ENCODE results near the gene FLT4. TPM values are rescaled to one million over a fixed set of nuclear protein-coding genes. Genes with fewer than 3 reads are reported as not detected.

The FLT4 gene
- total RNA-seq, 1 donor from 2014 or later: 11.7 TPM

DNA sequence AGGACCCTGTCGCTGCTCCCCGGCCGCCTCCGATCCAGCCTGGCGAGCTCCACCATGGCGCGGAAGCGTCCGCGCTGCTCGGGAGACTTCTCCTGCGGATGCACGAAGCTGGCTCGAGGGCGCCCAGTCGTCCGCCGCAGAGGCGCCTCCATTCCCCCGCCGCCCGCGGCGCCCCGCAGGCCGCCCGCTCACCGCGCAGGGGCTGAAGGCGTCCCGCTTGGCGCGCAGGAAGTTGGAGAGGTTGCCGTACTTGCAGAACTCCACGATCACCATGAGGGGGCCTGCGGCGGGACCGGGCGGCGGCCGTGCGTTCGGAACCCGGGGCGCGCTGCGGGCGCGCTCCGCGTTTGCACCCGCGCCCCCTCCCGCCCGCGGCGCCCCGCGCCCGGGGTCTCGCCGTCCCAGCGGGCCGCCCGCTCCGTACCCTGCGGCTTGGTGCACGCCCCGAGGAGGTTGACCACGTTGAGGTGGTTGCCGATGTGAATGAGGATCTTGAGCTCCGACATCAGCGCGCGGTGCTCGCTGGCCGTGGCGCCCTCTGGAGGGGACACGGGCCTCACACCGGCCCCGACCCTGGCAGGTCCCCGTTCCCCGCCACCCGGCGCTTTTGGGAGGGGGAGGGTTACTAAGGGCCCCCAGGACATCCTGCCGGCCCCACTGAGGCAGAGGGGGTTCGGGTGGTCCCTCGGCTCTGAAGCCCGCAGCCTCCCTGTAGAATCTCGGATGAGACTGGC lies 30.4 kb downstream of the FLT4 start:
- intact Hi-C loops (cut with DNase I): no loop called here
- ATAC-seq (no peak), DNase-seq (ENCODE audit: low spot score) (no peak)

- intact Hi-C loops (cut with DNase I): no loop called here
- ATAC-seq (no peak), DNase-seq (ENCODE audit: low spot score) (no peak)
Measured at GRCh38 chr5:180618487-180618828, 30.9 kb downstream of the FLT4 start.

- intact Hi-C loops (cut with DNase I): no loop called here
- DNase-seq (ENCODE audit: low spot score) (no peak), ATAC-seq (no peak)
Measured at GRCh38 chr5:180613814-180614188, 35.6 kb downstream of the FLT4 start.

- ATAC-seq: no peak
Measured at GRCh38 chr5:180613188-180613813, 36.1 kb downstream of the FLT4 start.

DNA sequence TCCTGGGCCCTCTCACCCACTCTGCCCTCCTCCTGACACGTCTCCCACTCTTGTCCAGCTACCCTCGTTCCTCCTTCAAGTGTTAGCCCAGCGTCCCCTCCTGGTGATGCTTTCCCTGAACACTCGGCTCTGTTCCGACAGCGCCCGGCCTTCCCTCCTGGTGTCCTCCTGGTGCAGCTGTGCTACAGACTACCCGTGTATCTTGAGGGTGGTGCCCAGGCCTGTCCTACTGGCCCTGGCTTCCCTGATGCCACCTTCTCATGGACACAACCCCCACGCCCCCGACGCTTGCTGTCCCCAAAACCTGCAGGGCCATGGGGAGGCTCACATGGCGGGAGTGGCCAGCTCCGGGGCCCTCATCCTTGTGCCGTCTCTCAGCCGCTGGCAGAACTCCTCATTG lies 36.7 kb downstream of the FLT4 start:
- no peak for ATAC-seq
- intact Hi-C loops (cut with DNase I): no loop called here
- DNase-seq (ENCODE audit: low spot score): no peak

More at GRCh38 chr5:180613188-180613813, 36.1 kb downstream of the FLT4 start:
- intact Hi-C loops (cut with DNase I): no loop called here
- DNase-seq (ENCODE audit: low spot score): no peak

DNA sequence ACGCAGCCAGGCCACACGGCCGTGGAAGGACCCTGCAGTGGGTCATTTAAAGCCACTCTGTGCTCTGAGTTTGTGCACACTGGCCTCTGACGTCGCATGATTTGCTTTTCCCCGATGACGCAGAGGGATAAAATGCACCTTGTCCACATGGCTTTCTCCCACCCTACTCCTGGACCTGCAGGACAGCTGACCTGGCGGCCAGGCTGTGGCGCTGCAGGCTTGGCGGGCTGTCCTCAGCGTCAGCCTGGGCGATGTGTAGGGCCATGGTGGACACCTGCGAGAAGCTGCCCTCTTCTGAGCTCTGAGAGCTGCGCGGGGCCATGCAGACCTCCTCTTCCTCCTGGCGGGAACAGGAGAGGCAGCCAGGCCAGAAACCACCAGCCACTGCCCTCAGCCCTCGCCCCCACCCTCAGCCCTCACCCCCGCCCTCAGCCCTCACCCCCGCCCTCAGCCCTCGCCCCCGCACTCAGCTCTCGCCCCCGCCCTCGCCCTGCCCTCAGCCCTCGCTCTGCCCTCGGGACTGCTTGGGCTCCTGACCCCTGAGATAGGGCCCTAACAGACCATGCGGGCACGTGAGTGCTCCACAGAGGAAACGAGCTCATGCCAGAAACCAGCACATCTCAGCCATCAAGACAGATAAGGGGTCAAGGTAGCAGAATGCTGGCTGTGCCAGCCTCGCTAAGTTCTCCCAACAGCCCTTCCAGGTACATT lies 38.1 kb downstream of the FLT4 start:
- DNase-seq (ENCODE audit: low spot score) (no peak), ATAC-seq (no peak)
- intact Hi-C loops (cut with DNase I): no loop called here

DNA sequence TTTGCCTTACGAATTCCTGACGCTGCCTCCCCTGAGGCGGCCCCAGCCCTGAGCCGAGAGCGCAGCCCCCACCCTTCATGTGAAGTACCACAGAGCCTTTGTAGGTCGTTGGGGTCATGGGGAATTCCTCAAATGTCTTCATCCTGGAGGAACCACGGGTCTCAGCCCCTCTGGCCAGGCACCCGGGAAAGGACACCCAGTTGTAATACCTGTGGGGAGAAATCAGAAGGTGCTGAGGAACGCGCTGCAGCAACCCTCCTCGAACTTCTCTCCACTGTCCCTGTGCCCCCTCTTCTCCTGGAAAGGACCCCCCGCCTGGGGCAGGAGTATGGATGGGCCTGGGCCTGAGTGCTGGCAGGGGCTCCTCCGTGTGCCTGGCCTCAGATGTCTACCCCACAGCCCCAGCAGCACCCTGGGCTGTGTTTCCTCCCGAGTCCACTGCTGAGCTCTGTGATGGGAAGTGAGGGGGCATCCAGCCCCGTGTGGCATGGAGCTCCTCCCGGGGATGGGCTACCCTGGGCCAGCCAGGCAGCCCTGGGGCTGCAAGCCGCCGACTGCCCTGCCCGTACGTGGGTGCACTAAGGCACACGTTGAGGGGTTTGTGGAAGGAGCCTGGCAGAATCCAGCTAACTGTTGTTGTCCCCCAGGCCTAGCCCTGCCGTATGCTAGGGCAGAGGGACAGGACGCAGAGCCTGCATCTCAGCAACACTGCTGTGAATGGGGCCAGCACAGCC lies 39.4 kb downstream of the FLT4 start:
- no peak for DNase-seq (ENCODE audit: low spot score)
- no peak for ATAC-seq
- intact Hi-C loops (cut with DNase I): no loop called here

DNA sequence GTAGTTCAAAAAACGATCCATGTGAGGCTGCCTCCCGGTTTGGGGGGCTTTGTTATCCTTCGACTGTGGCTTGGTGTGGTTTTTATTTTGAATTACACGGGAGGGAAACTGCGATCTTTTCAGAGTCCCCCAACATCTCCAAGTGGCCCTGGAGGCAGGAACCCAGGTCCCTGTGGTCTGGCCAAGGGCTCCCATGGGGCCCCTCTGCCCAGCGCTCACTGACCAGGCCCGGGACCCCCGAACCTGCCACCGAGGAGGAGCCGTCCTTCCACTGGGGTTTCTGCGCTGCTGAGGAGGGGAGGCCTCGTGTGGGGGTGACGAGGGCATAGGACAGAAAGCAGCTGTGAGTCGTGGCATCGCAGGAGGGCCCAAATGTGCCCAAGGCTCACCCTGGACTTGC lies 40.0 kb downstream of the FLT4 start:
- intact Hi-C loops (cut with DNase I): no loop called here
- no peak for ATAC-seq

GRCh38 chr5:180608572-180609310 lies 40.7 kb downstream of the FLT4 start:
- DNase-seq (ENCODE audit: low spot score) (no peak), ATAC-seq (no peak)
- intact Hi-C loops (cut with DNase I): no loop called here

More for the DNA sequence above, 40.0 kb downstream of the FLT4 start:
- DNase-seq (ENCODE audit: low spot score): no peak

GRCh38 chr5:180607861-180608571 lies 41.4 kb downstream of the FLT4 start:
- ATAC-seq (no peak), DNase-seq (ENCODE audit: low spot score) (no peak)
- intact Hi-C loops (cut with DNase I): no loop called here

GRCh38 chr5:180606215-180606785 lies 43.1 kb downstream of the FLT4 start:
- intact Hi-C loops (cut with DNase I): no loop called here
- no peak for DNase-seq (ENCODE audit: low spot score)
- ATAC-seq: no peak

GRCh38 chr5:180605554-180606214 lies 43.7 kb downstream of the FLT4 start:
- DNase-seq (ENCODE audit: low spot score) (no peak), ATAC-seq (no peak)
- intact Hi-C loops (cut with DNase I): no loop called here

DNA sequence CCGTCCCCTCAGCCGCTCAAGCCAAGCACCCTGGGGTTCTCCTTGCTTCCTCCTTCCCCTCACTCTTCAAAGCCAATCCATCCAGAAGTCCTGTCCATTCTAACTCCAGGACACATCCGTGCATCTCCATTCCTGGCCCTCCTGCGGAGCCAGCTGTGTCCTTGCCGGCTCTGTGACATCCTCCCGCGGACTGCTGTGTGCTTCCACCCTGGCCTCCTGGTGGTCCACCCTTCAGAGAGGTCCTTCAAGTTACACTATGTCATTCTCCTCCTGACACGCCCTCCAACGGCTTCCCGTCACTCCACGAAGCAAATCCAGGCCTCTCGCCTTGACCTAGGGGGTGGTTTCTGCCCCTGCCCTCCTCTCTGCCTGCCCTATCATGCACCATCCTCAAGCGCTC lies 45.1 kb downstream of the FLT4 start:
- DNase-seq (ENCODE audit: low spot score) (no peak), ATAC-seq (no peak)
- intact Hi-C loops (cut with DNase I): no loop called here

GRCh38 chr5:180603076-180603594 lies 46.3 kb downstream of the FLT4 start:
- no peak for ATAC-seq
- DNase-seq (ENCODE audit: low spot score): no peak
- intact Hi-C loops (cut with DNase I): no loop called here

GRCh38 chr5:180602481-180603075 lies 46.8 kb downstream of the FLT4 start:
- DNase-seq (ENCODE audit: low spot score): peak; percentile 39
- no peak for ATAC-seq

DNA sequence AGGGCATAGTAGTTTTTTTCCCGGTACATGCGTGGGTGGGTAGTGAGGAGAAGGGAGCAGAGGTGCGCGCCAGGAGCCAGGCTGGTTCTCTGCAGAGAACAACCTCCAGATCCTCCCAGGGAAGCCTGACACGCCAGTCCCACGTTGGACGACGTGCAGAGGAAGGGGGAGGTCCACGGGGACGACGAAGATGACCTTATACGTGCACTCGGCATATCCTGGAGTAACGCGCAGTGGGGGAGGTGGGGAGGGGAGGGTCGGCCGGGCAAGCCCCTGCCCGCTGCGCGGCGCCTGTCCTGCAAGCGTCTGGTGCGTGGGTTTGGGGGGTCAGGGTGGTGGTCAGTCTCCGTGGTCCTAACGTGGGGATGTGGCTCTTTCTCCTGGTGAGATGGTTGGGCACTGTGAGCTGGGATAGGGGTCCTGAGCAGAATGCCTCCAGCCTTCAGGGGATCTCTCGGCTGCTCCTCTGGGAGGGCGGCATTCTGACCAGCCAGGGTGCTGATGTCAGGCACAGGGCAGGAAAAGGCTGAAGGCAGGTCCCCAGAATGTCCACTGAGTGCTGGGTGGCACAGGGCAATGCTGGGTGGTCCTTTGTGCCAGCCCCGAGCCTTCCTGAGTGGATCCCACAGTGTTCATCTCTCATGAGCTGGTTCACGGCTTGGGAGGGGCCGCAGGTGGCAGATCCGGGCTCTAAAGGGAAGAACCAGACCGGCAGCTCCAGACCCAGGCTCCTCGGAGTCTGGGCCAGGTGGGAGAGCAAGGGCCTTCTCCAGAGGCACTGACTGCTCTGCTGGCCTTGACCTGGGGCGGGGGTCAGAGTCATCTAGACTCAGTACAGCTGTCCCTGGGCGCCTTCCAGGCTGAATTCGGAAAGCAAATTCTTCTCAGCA lies 47.6 kb downstream of the FLT4 start:
- DNase-seq (ENCODE audit: low spot score): peak; percentile 43
- no peak for ATAC-seq
- intact Hi-C loops (cut with DNase I): no loop called here

More at GRCh38 chr5:180602481-180603075, 46.8 kb downstream of the FLT4 start:
- intact Hi-C loops (cut with DNase I): no loop called here

Data from sciatic nerve (tissue), 2 donors.